ENCODE results near the gene HSPB1. TPM values are rescaled to one million over a fixed set of nuclear protein-coding genes. Genes with fewer than 3 reads are reported as not detected.
"Not testable (repeated sequence)": the region's sequence is repeated elsewhere in the genome, so short reads cannot be mapped to it uniquely, and the experiment has no call there.

The HSPB1 gene
- total and polyA plus RNA-seq, 4 experiments from 2014 or later: 41.9 to 111 (median 46.4) TPM

DNA sequence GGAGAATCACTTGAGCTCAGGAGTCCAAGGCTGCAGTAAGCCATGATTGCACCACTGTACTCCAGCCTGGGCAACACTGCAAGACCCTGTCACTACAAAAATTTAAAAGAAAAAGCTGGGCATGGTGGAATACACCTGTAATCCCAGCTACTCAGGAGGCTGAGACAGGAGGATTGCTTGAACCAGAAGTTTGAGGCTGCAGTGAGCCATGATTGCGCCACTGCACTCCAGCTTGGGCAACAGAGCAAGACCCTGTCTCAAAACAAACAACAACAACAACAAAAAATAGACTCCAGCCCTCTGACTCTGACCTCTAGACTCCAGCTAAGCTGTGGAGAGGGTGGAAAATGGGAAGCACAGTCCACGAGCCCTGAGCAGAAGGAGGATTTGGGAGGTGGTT is 31.1 kb upstream of the HSPB1 start:
- H3K27me3 Mint-ChIP-seq: peaks cover 18 to 28% of the 10 kb centered on the region in 2 donors
- POLR2A ChIA-PET (ENCODE audit: partially characterized antibody): not testable (repeated sequence)
- CTCF ChIA-PET (ENCODE audit: partially characterized antibody): interaction anchor here (0.8 to 1.4 kb wide), 4 partner anchors 9 to 94 kb away, joined by 3 to 7 read pairs (median 3); no protein-coding TSS in a partner anchor

DNA sequence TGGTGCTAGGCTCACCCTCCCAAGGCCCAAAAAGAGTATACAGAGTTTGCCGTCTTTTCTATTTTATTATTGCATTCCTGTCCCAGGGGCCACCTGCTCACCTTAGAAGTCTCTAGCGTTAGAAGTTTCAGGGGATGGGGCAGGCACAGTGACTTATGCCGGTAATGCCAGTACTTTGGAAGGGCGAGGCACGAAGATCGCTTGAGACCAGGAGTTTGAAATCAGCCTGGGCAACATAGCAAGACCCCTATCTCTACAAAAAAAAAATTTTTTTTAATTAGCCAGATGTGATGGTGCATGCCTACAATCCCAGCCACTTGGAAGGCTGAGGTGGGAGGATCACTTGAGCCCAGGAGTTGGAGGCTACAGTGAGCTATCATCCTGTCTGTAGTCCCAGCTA is 30.3 kb upstream of the HSPB1 start:
- Histone ChIP-seq H3K4me3 (ENCODE audit: low read length in 2 of 2) (no peak overlapping the region), H3K4me1 (ENCODE audit: insufficient read depth, low read length) (no peaks in the 10 kb centered on the region), H3K27me3 (ENCODE audit: insufficient read depth, low read length) (no peaks in the 10 kb centered on the region), H3K36me3 (ENCODE audit: insufficient read depth, low read length) (no peaks in the 10 kb centered on the region), H3K27ac (ENCODE audit: low read depth, low read length) (no peak overlapping the region), H3K9me3 (ENCODE audit: control insufficient read depth in 1 of 2, low read length in 2 of 2) (no peaks in the 10 kb centered on the region)
- H3K4me3 Mint-ChIP-seq: no peak overlapping the region
- no peaks in the 10 kb centered on the region for H3K36me3 Mint-ChIP-seq
- H3K27ac Mint-ChIP-seq: no peak overlapping the region
- POLR2A ChIA-PET (ENCODE audit: partially characterized antibody): no interaction called here
- no peak for DNase-seq
- CTCF ChIA-PET (ENCODE audit: partially characterized antibody): no interaction called here
- no peaks in the 10 kb centered on the region for H3K9me3 Mint-ChIP-seq
- H3K27me3 Mint-ChIP-seq: peaks cover 21 to 28% of the 10 kb centered on the region in 2 donors
- H3K4me1 Mint-ChIP-seq: peaks cover 0 to 10% (median 5%) of the 10 kb centered on the region in 4 donors
- intact Hi-C loops (cut with micrococcal nuclease): no loop called here

More for the DNA sequence above, 31.1 kb upstream of the HSPB1 start:
- H3K27ac ChIP-seq (ENCODE audit: low read depth, low read length); H3K9me3 Mint-ChIP-seq; H3K4me3 Mint-ChIP-seq; H3K27me3 ChIP-seq (ENCODE audit: insufficient read depth, low read length); H3K4me1 Mint-ChIP-seq; H3K36me3 ChIP-seq (ENCODE audit: insufficient read depth, low read length); DNase-seq; H3K9me3 ChIP-seq (ENCODE audit: control insufficient read depth in 1 of 2, low read length in 2 of 2); H3K36me3 Mint-ChIP-seq; H3K4me3 ChIP-seq (ENCODE audit: low read length in 2 of 2); H3K4me1 ChIP-seq (ENCODE audit: insufficient read depth, low read length); intact Hi-C loops (cut with micrococcal nuclease): not testable (repeated sequence)
- peak overlapping the region in 1 of 7 donors; percentile 24 for H3K27ac Mint-ChIP-seq

DNA sequence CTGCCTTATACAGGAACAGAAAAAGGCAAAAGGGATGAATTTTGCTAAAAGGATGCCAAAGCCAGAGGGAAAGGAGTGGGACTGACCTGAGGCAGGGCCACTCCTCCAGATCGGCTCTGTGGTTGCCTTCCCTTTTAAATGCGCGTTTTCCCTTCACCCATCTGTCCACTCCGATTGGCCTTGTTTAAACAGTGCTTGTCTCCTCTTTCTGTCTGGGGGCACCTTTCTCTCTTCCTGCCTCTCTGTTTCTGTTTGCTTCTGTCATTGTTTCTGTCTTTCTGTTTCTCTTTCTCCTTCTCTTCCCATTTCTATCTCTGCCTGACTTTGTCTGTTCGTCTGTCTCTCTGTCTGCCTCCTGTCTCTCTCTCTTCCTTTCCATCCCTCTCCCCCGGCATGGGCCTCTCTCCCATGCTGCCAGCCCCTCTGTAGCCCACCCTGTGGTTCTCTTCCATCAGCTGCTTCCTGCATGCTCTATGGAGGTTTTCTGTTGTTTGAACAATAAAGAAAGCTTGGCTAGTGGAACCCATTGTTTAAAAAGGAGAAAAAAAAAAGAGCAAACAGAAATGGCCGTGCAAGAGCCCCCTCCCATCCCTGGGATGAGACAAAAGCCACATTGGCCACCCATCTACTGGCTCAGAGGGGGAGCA is 29.5 kb upstream of the HSPB1 start:
- Histone ChIP-seq H3K27ac (ENCODE audit: low read depth, low read length) (no peak overlapping the region), H3K9me3 (ENCODE audit: control insufficient read depth in 1 of 2, low read length in 2 of 2) (no peaks in the 10 kb centered on the region), H3K27me3 (ENCODE audit: insufficient read depth, low read length) (no peaks in the 10 kb centered on the region), H3K4me3 (ENCODE audit: low read length in 2 of 2) (no peak overlapping the region), H3K4me1 (ENCODE audit: insufficient read depth, low read length) (no peaks in the 10 kb centered on the region), H3K36me3 (ENCODE audit: insufficient read depth, low read length) (no peaks in the 10 kb centered on the region)
- intact Hi-C loops (cut with micrococcal nuclease): no loop called here
- Mint-ChIP-seq H3K27ac (peak overlapping the region in 1 of 7 donors; percentile 24), H3K4me3 (no peak overlapping the region), H3K9me3 (no peaks in the 10 kb centered on the region), H3K27me3 (peaks cover 19 to 26% of the 10 kb centered on the region in 2 donors), H3K4me1 (peaks cover 0 to 8% (median 5%) of the 10 kb centered on the region in 4 donors), H3K36me3 (no peaks in the 10 kb centered on the region)
- ChIA-PET POLR2A (ENCODE audit: partially characterized antibody) (no interaction called here), CTCF (ENCODE audit: partially characterized antibody) (no interaction called here)
- no peak for DNase-seq

DNA sequence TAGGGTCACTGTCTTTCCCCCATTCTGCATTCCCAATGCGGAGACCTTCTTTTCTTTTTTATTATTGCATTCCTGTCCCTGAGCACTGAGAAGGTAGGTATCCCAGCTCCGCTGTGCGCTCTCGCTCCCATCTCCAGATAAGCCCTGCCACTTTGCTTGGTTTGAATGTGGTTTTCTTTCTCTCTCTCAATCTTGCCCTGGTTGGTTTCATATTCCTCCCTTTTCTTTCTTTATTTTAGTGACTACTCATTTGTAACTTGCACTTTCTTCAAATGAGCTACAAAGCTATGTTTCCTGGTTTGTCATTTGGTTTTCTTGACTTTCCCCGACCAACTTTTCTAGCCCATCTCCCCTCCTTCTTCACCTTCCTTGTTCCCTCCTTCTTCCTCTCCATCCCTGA is 29.0 kb upstream of the HSPB1 start:
- Mint-ChIP-seq H3K9me3 (no peaks in the 10 kb centered on the region), H3K27ac (no peak overlapping the region), H3K4me1 (peaks cover 0 to 6% (median 1%) of the 10 kb centered on the region in 4 donors), H3K27me3 (peaks cover 19 to 23% of the 10 kb centered on the region in 2 donors), H3K36me3 (no peaks in the 10 kb centered on the region), H3K4me3 (no peak overlapping the region)
- Histone ChIP-seq H3K27ac (ENCODE audit: low read depth, low read length) (no peak overlapping the region), H3K9me3 (ENCODE audit: control insufficient read depth in 1 of 2, low read length in 2 of 2) (no peaks in the 10 kb centered on the region), H3K4me1 (ENCODE audit: insufficient read depth, low read length) (no peaks in the 10 kb centered on the region), H3K4me3 (ENCODE audit: low read length in 2 of 2) (no peak overlapping the region), H3K27me3 (ENCODE audit: insufficient read depth, low read length) (no peaks in the 10 kb centered on the region), H3K36me3 (ENCODE audit: insufficient read depth, low read length) (no peaks in the 10 kb centered on the region)
- intact Hi-C loops (cut with micrococcal nuclease): no loop called here
- CTCF ChIA-PET (ENCODE audit: partially characterized antibody): no interaction called here
- POLR2A ChIA-PET (ENCODE audit: partially characterized antibody): no interaction called here
- DNase-seq: no peak

DNA sequence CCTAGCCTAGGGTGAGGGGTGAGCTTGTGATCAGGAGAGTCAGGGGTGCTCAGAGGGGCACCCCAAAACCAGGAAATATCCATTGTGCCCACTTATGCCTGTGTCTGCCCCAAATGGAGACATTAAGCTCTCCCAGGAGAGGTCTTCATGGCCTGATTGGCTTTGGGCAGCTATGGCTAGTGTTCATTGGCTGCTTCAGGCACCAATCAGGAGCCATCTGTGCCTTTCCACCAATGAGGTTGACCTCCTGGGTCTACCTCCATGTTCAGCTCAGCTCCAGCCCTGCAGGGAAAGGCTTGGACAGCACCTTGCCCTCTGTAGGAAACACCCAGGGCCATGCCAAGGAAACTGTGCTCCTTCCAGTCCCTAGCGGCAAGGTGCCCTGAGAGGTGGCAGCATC is 23.9 kb upstream of the HSPB1 start:
- H3K4me1 Mint-ChIP-seq: peaks cover 7 to 14% (median 13%) of the 10 kb centered on the region in 4 donors
- POLR2A ChIA-PET (ENCODE audit: partially characterized antibody): no interaction called here
- H3K4me3 ChIP-seq (ENCODE audit: low read length in 2 of 2): no peak overlapping the region
- H3K36me3 ChIP-seq (ENCODE audit: insufficient read depth, low read length): no peaks in the 10 kb centered on the region
- H3K27me3 ChIP-seq (ENCODE audit: insufficient read depth, low read length): peaks cover 16% of the 10 kb centered on the region
- no peak overlapping the region for H3K27ac ChIP-seq (ENCODE audit: low read depth, low read length)
- no peak for DNase-seq
- intact Hi-C loops (cut with micrococcal nuclease): no loop called here
- CTCF ChIA-PET (ENCODE audit: partially characterized antibody): no interaction called here
- H3K9me3 ChIP-seq (ENCODE audit: control insufficient read depth in 1 of 2, low read length in 2 of 2): no peaks in the 10 kb centered on the region
- no peak overlapping the region for H3K27ac Mint-ChIP-seq
- peaks cover 0 to 2% (median 0%) of the 10 kb centered on the region in 8 donors for H3K9me3 Mint-ChIP-seq
- peaks cover 13% of the 10 kb centered on the region for H3K4me1 ChIP-seq (ENCODE audit: insufficient read depth, low read length)
- peaks cover 25 to 26% of the 10 kb centered on the region in 2 donors for H3K27me3 Mint-ChIP-seq
- H3K4me3 Mint-ChIP-seq: no peak overlapping the region
- H3K36me3 Mint-ChIP-seq: no peaks in the 10 kb centered on the region

DNA sequence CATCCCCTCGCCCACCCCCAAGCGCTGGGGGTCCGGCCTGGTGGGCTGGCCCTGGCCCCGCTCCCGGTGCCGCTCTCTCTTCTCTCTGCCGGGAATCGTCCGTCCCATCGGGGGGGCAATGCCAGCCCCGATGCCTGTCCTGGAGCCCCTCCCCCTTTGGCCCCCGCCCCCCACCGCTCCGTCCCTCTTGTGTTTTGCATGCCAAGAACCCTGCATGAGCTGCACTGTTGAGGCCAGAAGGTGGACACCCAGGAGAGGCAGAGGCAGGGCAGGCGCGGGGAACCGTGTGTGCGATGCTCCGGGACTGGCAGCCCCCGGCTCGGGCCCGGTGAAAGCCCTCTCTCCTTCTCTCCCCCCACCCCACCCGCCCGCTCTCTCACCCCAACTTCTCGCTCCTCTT is 22.1 kb upstream of the HSPB1 start:
- intact Hi-C loops (cut with micrococcal nuclease): loop anchor here (5.0 kb wide), 1 partner anchor 37 kb away; no protein-coding TSS in a partner anchor
- Mint-ChIP-seq H3K4me1 (peaks cover 6 to 17% (median 15%) of the 10 kb centered on the region in 4 donors), H3K27ac (no peak overlapping the region), H3K9me3 (peaks cover 0 to 2% (median 0%) of the 10 kb centered on the region in 8 donors), H3K27me3 (peaks cover 25 to 31% of the 10 kb centered on the region in 2 donors), H3K36me3 (no peaks in the 10 kb centered on the region), H3K4me3 (peak overlapping the region in 1 of 8 donors; percentile 63)
- H3K36me3 ChIP-seq (ENCODE audit: insufficient read depth, low read length): no peaks in the 10 kb centered on the region
- no peak overlapping the region for H3K27ac ChIP-seq (ENCODE audit: low read depth, low read length)
- POLR2A ChIA-PET (ENCODE audit: partially characterized antibody): no interaction called here
- no peaks in the 10 kb centered on the region for H3K9me3 ChIP-seq (ENCODE audit: control insufficient read depth in 1 of 2, low read length in 2 of 2)
- H3K4me1 ChIP-seq (ENCODE audit: insufficient read depth, low read length): peaks cover 13% of the 10 kb centered on the region
- H3K27me3 ChIP-seq (ENCODE audit: insufficient read depth, low read length): peaks cover 16% of the 10 kb centered on the region
- no peak for DNase-seq
- CTCF ChIA-PET (ENCODE audit: partially characterized antibody): no interaction called here
- no peak overlapping the region for H3K4me3 ChIP-seq (ENCODE audit: low read length in 2 of 2)

DNA sequence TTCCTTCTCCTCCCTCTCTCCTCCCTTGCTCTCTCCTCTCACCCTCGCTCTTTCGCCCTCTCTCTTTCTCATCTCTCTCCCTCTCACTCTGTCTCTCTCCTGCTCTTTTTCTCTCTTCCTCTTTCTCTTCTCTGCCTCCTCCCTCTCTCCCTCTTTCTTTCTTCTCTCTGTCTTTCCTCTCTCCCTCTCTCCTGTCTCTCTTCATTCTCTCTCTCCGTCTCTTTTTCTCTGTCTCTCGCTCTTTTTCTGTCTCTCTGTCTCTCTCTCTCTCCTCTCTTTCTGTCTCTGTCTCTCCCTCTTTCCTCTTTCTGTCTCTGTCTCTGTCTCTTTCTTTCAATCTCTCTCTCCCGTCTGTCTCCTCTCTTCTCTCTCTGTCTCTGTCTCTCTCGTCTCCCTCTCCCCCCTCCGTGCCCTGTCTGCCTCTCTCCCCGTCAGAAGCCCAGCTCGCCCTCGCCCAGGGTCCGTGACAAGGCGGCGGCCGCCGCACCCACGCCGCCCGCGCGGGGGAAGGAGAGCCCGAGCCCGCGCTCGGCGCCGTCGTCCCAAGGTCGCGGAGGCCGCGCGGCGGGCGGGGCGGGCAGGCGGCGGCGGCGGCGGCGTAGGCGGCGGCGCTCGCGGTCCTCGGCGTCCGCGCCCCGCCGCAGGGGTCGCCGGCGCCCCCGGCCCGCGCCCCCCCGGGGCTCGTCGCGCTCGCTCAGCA is 21.3 kb upstream of the HSPB1 start:
- H3K4me1 Mint-ChIP-seq: peaks cover 6 to 17% (median 15%) of the 10 kb centered on the region in 4 donors
- Histone ChIP-seq H3K27me3 (ENCODE audit: insufficient read depth, low read length) (peaks cover 16% of the 10 kb centered on the region), H3K4me3 (ENCODE audit: low read length in 2 of 2) (no peak overlapping the region), H3K36me3 (ENCODE audit: insufficient read depth, low read length) (no peaks in the 10 kb centered on the region), H3K27ac (ENCODE audit: low read depth, low read length) (no peak overlapping the region), H3K4me1 (ENCODE audit: insufficient read depth, low read length) (peaks cover 13% of the 10 kb centered on the region), H3K9me3 (ENCODE audit: control insufficient read depth in 1 of 2, low read length in 2 of 2) (no peaks in the 10 kb centered on the region)
- POLR2A ChIA-PET (ENCODE audit: partially characterized antibody): interaction anchor here (1.6 kb wide), 1 partner anchor 37 kb away, joined by 5 read pairs; no protein-coding TSS in a partner anchor
- no peak for DNase-seq
- H3K9me3 Mint-ChIP-seq: peaks cover 0 to 2% (median 0%) of the 10 kb centered on the region in 8 donors
- peak overlapping the region; percentile 73 to 90 (median 80) for H3K4me3 Mint-ChIP-seq
- peaks cover 23 to 26% of the 10 kb centered on the region in 2 donors for H3K27me3 Mint-ChIP-seq
- CTCF ChIA-PET (ENCODE audit: partially characterized antibody): interaction anchor here (1.0 to 3.1 kb wide), 3 partner anchors 11 to 33 kb away, joined by 3 to 16 read pairs (median 11); no protein-coding TSS in a partner anchor
- no peaks in the 10 kb centered on the region for H3K36me3 Mint-ChIP-seq
- peak overlapping the region in 2 of 7 donors; percentile 16 to 63 for H3K27ac Mint-ChIP-seq
- intact Hi-C loops (cut with micrococcal nuclease): loop anchor here (5.0 kb wide), 1 partner anchor 36 kb away; no protein-coding TSS in a partner anchor

Data from CD4-positive, alpha-beta memory T cell (primary cell).